PFSK-1 (cell line): Measurements from ENCODE around the gene RFC2.

Source experiments
- FOXP2 ChIP-seq: optimal IDR thresholded peaks from 2 replicates; pipeline ENCODE3; 2011; ENCODE audit warnings: borderline replicate concordance, control low read depth, inconsistent platforms; ENCODE audit not compliant: insufficient read depth; ENCODE audit errors: extremely low read length, extremely low read depth
- POLR2AphosphoS5 ChIP-seq: IDR thresholded peaks from 2 replicates; pipeline ENCODE4 v1.6.1; 2012; ENCODE audit warnings: low read depth, mild to moderate bottlenecking, control low read depth, low read length, moderate library complexity
- REST ChIP-seq, 2 experiments: IDR thresholded peaks; 2 replicates each; pipeline versions ENCODE4 v1.6.1 to v1.8.0; 2011 to 2012; ENCODE audit warnings: low read depth in 2 of 2, low read length in 2 of 2, control low read depth in 1 of 2, inconsistent platforms in 1 of 2, mild to moderate bottlenecking in 1 of 2, moderate library complexity in 1 of 2; ENCODE audit not compliant: insufficient read depth in 1 of 2
- SIN3A ChIP-seq: IDR thresholded peaks from 2 replicates; pipeline ENCODE4 v1.6.1; 2012; ENCODE audit warnings: mild to moderate bottlenecking, low read length, moderate library complexity, borderline replicate concordance; ENCODE audit not compliant: insufficient read depth
- TAF1 ChIP-seq: IDR thresholded peaks from 2 replicates; pipeline ENCODE4 v1.6.1; 2012; ENCODE audit warnings: low read length, control low read depth, borderline replicate concordance; ENCODE audit not compliant: insufficient read depth

Gene RFC2

GRCh38 chr7:74286131-74286530 is 31.9 kb upstream of the RFC2 start:
- TF ChIP-seq SIN3A = no peak
- TF ChIP-seq FOXP2 = no peak
- TF ChIP-seq POLR2AphosphoS5 = no peak
- TF ChIP-seq REST (IDR thresholded peaks at IDR 0.05; ENCODE audit: insufficient read depth in 1 of 2, low read depth in 2 of 2, low read length in 2 of 2) = no peak
- no peak for TF ChIP-seq TAF1

GRCh38 chr7:74284781-74285259 is 30.6 kb upstream of the RFC2 start:
- TF ChIP-seq SIN3A = no peak
- no peak for TF ChIP-seq POLR2AphosphoS5
- no peak for TF ChIP-seq REST (IDR thresholded peaks at IDR 0.05; ENCODE audit: insufficient read depth in 1 of 2, low read depth in 2 of 2, low read length in 2 of 2)
- TF ChIP-seq FOXP2 = no peak
- TF ChIP-seq TAF1 = no peak

DNA sequence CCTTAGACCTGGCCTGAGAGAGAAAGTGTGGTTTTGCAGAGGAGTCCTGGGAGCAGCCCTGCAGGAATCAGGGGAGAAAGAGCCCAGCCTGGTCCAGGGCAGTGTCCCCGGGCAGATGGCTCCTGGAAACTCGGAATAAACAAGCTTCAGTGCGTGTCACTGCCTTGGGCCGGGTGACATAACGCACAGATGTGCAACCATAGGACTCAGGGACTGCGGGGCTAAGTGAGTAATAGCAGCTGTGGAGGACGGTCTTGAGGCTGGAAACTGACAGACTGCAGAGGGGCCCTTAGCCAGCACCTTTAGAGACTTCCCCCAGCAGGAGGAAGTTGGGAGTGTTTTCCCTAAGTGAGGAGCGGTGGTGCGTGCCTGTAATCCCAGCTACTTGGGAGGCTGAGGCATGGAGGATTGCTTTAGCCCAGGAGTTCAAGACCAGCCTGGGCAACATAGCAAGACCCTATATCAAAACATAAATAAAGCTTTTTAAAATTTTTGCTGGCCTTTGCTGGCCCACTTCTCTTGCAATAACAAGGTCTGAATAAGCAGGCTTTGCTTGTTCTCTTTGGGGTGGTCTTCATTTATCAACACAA is 29.8 kb upstream of the RFC2 start:
- TF ChIP-seq FOXP2 (peak; percentile 36), POLR2AphosphoS5 (no peak)

DNA sequence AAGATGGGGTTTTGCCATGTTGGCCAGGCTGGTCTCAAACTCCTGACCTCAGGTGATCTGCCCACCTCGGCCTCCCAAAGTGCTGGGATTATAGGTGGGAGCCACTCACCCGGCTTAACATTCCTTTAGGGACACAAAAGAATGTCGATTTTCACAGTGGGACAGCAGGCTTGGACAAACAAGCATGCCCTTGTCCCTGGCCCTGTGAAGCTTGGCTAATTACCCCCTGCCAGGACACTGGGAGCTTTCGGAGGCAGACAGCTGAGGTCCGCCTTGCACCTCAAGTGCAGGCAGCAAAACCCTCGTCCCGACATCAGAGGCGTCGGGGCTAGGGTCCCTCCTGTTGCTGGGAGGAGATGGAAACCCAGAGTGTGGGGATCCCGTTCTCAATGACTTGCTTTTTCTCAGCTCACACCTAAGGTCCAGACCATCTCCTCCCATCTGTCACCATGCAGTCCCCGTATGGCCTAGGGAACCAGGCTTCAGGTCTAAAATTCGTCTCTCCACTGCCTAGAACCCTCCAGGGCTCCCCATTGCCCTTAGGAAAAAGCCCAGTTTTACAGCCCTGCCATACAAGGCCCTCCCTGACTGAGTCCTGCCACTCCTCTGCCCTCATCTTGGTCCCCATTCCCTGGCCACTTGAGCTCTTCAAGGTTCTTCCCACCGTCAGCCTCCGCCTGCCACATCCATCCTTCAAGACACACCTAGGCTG is 28.7 kb upstream of the RFC2 start:
- TF ChIP-seq SIN3A = no peak
- TF ChIP-seq FOXP2 = no peak
- TF ChIP-seq POLR2AphosphoS5 = no peak
- TF ChIP-seq REST (IDR thresholded peaks at IDR 0.05; ENCODE audit: insufficient read depth in 1 of 2, low read depth in 2 of 2, low read length in 2 of 2) = no peak
- no peak for TF ChIP-seq TAF1

GRCh38 chr7:74280985-74281384 is 26.8 kb upstream of the RFC2 start:
- no peak for TF ChIP-seq POLR2AphosphoS5
- TF ChIP-seq TAF1 = no peak
- TF ChIP-seq REST (IDR thresholded peaks at IDR 0.05; ENCODE audit: insufficient read depth in 1 of 2, low read depth in 2 of 2, low read length in 2 of 2) = no peak
- no peak for TF ChIP-seq FOXP2
- TF ChIP-seq SIN3A = no peak
